Prostate gland (tissue), 2 donors: ENCODE results near the gene PIP4K2B. TPM values are rescaled to one million over a fixed set of nuclear protein-coding genes. Genes with fewer than 3 reads are reported as not detected.

Experiments used
- DNase-seq: peaks from one replicate; pipeline ENCODE4 v3.0.0-alpha.2; 2019; ENCODE audit warnings: low spot score
- H3K27ac ChIP-seq, 2 donors: fragments of 200-600 bp; sonication (generic); 2 replicates each; pipeline ENCODE4 v1.5.1; 2017 to 2019
- H3K27me3 ChIP-seq: fragments of 200-600 bp; sonication (generic); replicated peaks from 2 replicates; pipeline ENCODE4 v1.5.1; 2019; ENCODE audit not compliant: insufficient read depth
- H3K36me3 ChIP-seq, 2 donors: fragments of 200-600 bp; sonication (generic); 1 replicate in 1 of 2; 2 replicates in 1 of 2; pipeline versions ENCODE4 v1.5.1 to v1.8.1; 2017 to 2019
- H3K4me1 ChIP-seq: fragments of 200-600 bp; sonication (generic); replicated peaks from 2 replicates; pipeline ENCODE4 v1.5.1; 2019
- H3K4me3 ChIP-seq, 2 donors: fragments of 200-600 bp; sonication (generic); 2 replicates each; pipeline ENCODE4 v1.5.1; 2017 to 2019
- H3K9me3 ChIP-seq: fragments of 200-600 bp; sonication (generic); 2 replicates; pipeline ENCODE4 v1.5.1; 2017
- CTCF ChIP-seq, 4 experiments: fragments of 200-600 bp in 2 of 4; fragments of 450-650 bp in 2 of 4; sonication (generic) in 2 of 4; IDR thresholded peaks; 1 replicate in 3 of 4; 2 replicates in 1 of 4; pipeline ENCODE4 v1.5.1; 2016 to 2019; ENCODE audit warnings: antibody characterized with exemption in 4 of 4, mild to moderate bottlenecking in 2 of 4, moderate library complexity in 2 of 4
- POLR2A ChIP-seq: fragments of 450-650 bp; IDR thresholded peaks from one replicate; pipeline ENCODE4 v1.6.1; 2016; ENCODE audit warnings: antibody characterized with exemption, mild to moderate bottlenecking
- POLR2AphosphoS5 ChIP-seq: sonication (generic); formaldehyde crosslinking; IDR thresholded peaks from one replicate; pipeline ENCODE4 v1.6.1; 2017; ENCODE audit warnings: antibody characterized with exemption
- WGBS: methylation state at CpG from one replicate; pipeline ENCODE4 v1.1.5; 2018; 5-methylcytosine and 5-hydroxymethylcytosine counted together
- intact Hi-C: fragments of 100-400 bp; cut with DNase I; formaldehyde crosslinking; loops from one replicate; pipeline ENCODE4 v1.14.2; 2022
- total RNA-seq, 2 donors: library from RNA; depleted of rRNA; stranded (reverse); fragments of >200 nt; gene quantifications; one replicate each; pipeline ENCODE4 v1.1.0, GENCODE V29; 2016

The PIP4K2B gene
- total RNA-seq, 2 donors from 2014 or later, result 46.2 to 65.2 TPM

DNA sequence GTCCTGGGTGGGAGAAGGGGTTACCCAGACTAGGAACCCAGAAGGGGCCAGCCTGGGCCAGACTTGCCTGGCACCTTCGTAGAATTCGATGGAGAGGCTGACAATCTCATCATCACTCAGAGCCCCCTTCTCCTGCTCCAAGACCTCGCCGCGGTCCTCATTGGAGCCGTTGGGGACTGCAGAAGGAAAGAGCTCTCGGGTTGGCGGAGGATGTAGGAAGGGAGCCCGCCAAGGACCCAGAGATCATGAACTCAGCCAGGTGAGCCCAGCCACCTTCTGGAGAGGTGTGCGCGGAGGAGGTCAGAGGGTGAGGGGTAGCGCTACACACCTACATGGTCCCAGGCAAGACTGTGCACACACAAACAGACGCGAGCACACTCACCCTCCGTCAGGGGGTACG lies 60.7 kb downstream of the PIP4K2B start:
- H3K9me3 ChIP-seq, result no peaks in the 10 kb centered on the region
- H3K36me3 ChIP-seq, result no peaks in the 10 kb centered on the region
- 94% methylated on average over 16 of the region's 16 CpGs for WGBS
- DNase-seq, result no peak
- intact Hi-C loops, result no loop called here
- H3K4me3 ChIP-seq, result no peak overlapping the region
- H3K4me1 ChIP-seq, result peaks cover 17% of the 10 kb centered on the region
- H3K27me3 ChIP-seq, result no peaks in the 10 kb centered on the region
- no peak for TF ChIP-seq CTCF (IDR thresholded peaks at IDR 0.05)
- TF ChIP-seq POLR2A, result no peak
- no peak for TF ChIP-seq POLR2AphosphoS5
- H3K27ac ChIP-seq, result no peak overlapping the region

DNA sequence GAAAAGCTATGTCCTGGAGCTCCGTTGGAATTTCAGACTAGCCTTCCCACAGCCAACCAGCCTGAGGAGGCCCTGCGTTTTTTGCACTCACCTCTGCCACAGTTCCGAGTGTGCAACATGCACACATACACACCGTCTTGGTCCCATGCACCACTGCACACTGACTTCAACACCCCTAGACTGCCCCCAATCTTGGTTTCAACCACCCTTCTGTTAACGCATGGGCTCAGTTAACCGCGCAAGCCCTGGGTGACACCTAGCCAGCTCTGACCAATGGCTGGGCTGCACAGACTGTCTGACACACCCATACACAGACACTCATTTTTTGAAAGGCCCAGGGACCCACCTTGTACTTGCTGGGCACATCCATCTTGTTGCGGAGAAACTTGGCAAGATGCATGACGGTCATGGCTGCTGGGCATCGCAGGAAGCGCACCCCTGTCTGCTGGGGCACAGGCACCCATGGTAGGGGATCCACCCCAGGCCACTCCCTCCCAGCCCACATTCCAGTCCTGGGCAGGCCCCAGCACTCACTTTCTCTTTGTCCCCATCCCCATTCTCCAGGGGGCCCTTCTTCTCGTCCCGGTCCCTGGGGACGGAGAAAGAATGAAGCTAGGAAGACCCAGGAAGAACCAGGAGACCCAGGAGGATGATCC lies 61.2 kb downstream of the PIP4K2B start:
- Histone ChIP-seq H3K27me3 (no peaks in the 10 kb centered on the region), H3K9me3 (no peaks in the 10 kb centered on the region), H3K4me1 (peaks cover 20% of the 10 kb centered on the region), H3K27ac (no peak overlapping the region), H3K4me3 (no peak overlapping the region), H3K36me3 (no peaks in the 10 kb centered on the region)
- WGBS, result 91% methylated on average over 14 of the region's 14 CpGs
- intact Hi-C loops, result no loop called here
- TF ChIP-seq POLR2A (no peak), CTCF (IDR thresholded peaks at IDR 0.05) (no peak), POLR2AphosphoS5 (no peak)
- DNase-seq, result no peak

DNA sequence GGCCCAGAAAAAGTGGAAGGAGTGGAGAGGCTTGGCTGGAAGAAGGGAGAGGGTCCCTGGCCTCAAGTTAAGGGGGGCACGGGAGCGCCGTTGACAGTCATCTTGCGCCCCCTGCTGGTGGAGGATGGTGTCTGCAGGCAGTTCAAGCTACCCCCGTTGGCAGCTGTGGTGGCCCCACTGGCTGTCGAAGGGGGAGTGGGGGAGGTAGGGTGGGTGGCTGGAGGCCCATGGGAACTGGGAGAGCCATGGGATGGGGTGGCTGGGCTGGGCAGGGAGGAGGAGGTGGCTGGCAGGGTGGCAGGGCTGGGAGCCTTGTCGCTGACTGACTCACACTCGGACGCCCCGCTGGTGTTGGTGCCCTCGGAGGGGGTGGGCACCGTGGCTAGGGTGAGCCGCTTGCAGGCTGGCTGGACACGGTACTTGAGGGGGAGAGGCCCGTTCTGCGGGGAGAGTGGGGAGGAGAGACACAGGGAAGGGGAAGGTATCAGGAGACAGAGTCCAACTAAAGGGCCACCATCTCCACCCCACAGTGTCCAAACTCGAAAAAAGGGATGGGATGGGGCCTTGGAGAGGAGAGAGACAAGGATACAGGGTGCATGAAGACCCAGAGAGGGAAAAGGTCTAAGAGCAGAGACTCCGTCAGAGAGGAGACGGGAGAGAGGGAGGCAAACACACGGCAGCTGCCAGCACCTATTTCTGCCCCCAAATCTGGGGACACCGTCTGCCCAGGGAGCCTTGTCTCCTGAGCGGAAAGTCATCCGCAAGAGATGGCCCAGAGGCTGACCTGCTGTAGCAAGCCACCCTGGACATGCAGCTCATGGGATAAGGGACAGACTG lies 64.0 kb downstream of the PIP4K2B start:
- H3K4me1 ChIP-seq, result peaks cover 31% of the 10 kb centered on the region
- TF ChIP-seq POLR2AphosphoS5 (no peak), CTCF (IDR thresholded peaks at IDR 0.05) (peak; percentile 89 to 97 (median 94))
- no peak for DNase-seq
- intact Hi-C loops, result loop anchor here (2.0 kb wide), 1 partner anchor 59 kb away; no protein-coding TSS in a partner anchor
- 40% methylated on average over 23 of the region's 23 CpGs for WGBS
- H3K27ac ChIP-seq, result peak overlapping the region; percentile 17 to 81
- no peak overlapping the region for H3K4me3 ChIP-seq
- H3K9me3 ChIP-seq, result no peaks in the 10 kb centered on the region
- H3K36me3 ChIP-seq, result no peaks in the 10 kb centered on the region
- no peaks in the 10 kb centered on the region for H3K27me3 ChIP-seq

DNA sequence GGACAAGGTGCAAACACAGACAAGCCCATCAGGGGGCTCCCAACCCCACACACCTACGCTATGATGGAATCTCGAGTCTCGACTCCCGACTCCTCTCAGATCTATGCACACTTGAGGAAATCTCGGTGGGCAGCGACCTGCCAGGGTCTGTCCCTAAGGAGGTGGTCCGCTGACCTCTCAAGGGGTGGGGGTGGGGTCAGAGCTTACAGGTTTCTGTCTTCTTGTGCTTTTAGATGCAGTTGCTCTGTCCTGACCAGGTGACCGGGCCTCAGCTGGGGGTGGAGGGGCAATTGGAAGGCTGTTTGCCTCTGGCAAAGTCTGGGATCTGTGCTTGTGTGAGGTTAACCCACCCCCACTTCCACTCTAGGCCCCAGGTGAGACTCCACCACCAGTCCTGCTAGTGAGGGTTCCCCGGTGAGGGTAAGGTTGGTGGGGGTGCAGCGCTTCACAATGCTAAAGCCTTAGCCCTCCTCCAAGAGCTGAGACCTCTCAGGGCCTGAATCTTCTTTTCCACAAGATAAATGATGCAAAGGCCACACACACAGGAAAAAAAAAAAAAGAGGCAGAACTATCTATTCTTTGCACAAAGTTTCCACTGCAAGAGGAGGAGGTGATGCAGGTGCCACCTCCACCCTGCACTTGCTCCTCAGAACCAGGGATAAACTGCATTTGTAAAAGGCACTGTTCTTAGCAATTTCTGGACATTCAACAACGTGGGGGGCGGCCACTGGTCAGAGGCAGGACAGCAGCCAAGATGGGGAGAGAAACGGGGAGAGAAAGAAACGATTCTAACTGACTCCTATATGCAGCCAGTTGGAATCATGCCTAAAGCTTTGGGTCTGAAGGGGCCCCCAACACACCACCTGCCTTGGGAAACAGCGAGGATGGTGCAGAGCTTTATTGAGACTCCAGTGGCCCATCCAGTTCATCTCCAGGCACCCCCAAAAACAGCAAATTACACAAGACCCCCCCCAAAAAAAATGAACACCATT lies 65.1 kb downstream of the PIP4K2B start:
- WGBS, result 55% methylated on average over 12 of the region's 15 CpGs
- intact Hi-C loops, result loop anchor here (2.0 kb wide), 1 partner anchor 57 kb away; no protein-coding TSS in a partner anchor
- H3K27ac ChIP-seq, result peak overlapping the region in 1 of 2 donors; percentile 81

More for the DNA sequence above, 65.1 kb downstream of the PIP4K2B start:
- H3K36me3 ChIP-seq, result no peaks in the 10 kb centered on the region
- no peak for DNase-seq
- H3K9me3 ChIP-seq, result no peaks in the 10 kb centered on the region
- no peak for TF ChIP-seq CTCF (IDR thresholded peaks at IDR 0.05)
- TF ChIP-seq POLR2A, result no peak
- no peak for TF ChIP-seq POLR2AphosphoS5
- H3K4me1 ChIP-seq, result peaks cover 31% of the 10 kb centered on the region
- H3K27me3 ChIP-seq, result no peaks in the 10 kb centered on the region
- H3K4me3 ChIP-seq, result no peak overlapping the region
